Right lobe of liver (tissue), 6 donors: Measurements from ENCODE around the gene NR1I3. TPM values are rescaled to one million over a fixed set of nuclear protein-coding genes. Genes with fewer than 3 reads are reported as not detected.
A peak's percentile ranks its signal among the peaks of the same experiment; 100 is the strongest.

Source experiments
- ATAC-seq, 4 donors: fragments of 200-7000 bp; cut with Tn5 transposase; one replicate each; pipeline ENCODE4 v1.9.1; 2020; ENCODE audit warnings: mild to moderate bottlenecking in 4 of 4, moderate library complexity in 4 of 4
- DNase-seq, 3 donors: peaks; one replicate each; pipeline ENCODE4 v3.0.0-alpha.2; 2020
- H3K27ac ChIP-seq, 3 donors: fragments of 200-600 bp; one replicate each; pipeline ENCODE4 v1.8.0; 2022
- H3K27me3 ChIP-seq, 2 donors: fragments of 200-600 bp; one replicate each; pipeline ENCODE4 v1.8.0; 2022
- H3K36me3 ChIP-seq, 4 donors: fragments of 200-600 bp; sonication (generic) in 1 of 4; one replicate each; pipeline versions ENCODE4 v1.5.1 to v1.8.0; 2017 to 2022; ENCODE audit warnings: control low read depth in 1 of 4
- H3K4me1 ChIP-seq, 4 donors: fragments of 200-600 bp; sonication (generic) in 1 of 4; one replicate each; pipeline versions ENCODE4 v1.5.1 to v1.8.0; 2017 to 2022; ENCODE audit warnings: control low read depth in 1 of 4
- H3K4me3 ChIP-seq, 3 donors: fragments of 200-600 bp; one replicate each; pipeline ENCODE4 v1.8.0; 2022
- H3K9me3 ChIP-seq, 4 donors: fragments of 200-600 bp; sonication (generic) in 1 of 4; one replicate each; pipeline versions ENCODE4 v1.5.1 to v1.8.0; 2017 to 2022; ENCODE audit warnings: control low read depth in 1 of 4
- POLR2A ChIP-seq: fragments of 450-650 bp; IDR thresholded peaks from one replicate; pipeline ENCODE4 v1.6.1; 2017; ENCODE audit warnings: antibody characterized with exemption, mild to moderate bottlenecking
- WGBS: methylation state at CpG from one replicate; pipeline ENCODE4 v1.1.6; 2018; ENCODE audit warnings: low coverage, low lambda C conversion rate; ENCODE audit not compliant: insufficient coverage; ENCODE audit errors: missing lambda C conversion rate; 5-methylcytosine and 5-hydroxymethylcytosine counted together
- intact Hi-C, 2 donors: fragments of 100-400 bp; cut with DNase I; formaldehyde crosslinking; loops; one replicate each; pipeline versions ENCODE4 v1.11.2 to v1.14.1; 2022
- total RNA-seq, 6 experiments: library from RNA; depleted of rRNA in 2 of 6; stranded (reverse); fragments of >200 nt in 2 of 6; fragmentation: NEBNext Ultra II Directional in 3 of 6; extraction: Animal tissue kit (Norgen Biotek cat#: 25700) in 3 of 6; gene quantifications; one replicate each; pipeline versions ENCODE4 v1.1.0 to v1.2.4, GENCODE V29; 2016 to 2023
- TF ChIP-seq, protein P1 (sequence below), 4 donors: fragments of 200-600 bp in 3 of 4; fragments of 450-650 bp in 1 of 4; IDR thresholded peaks; one replicate each; pipeline versions ENCODE4 v1.5.1 to v1.8.0; 2016 to 2022; ENCODE audit warnings: antibody characterized with exemption in 4 of 4, mild to moderate bottlenecking in 2 of 4
- donor health status: DM: no; HTN: yes; CAD: no.
- donor health status: DM: no; HTN: no; CAD: no.
- donor health status: DM: no; HTN: no; CAD: no.
- donor health status: DM: no; HTN: yes; CAD: no.
- donor health status: DM: no; HTN: yes; CAD: no.

NR1I3 gene
- total RNA-seq, 6 experiments from 2014 or later, result 24.1 to 169 (median 85.7) TPM

GRCh38 chr1:161192476-161193465, 45.2 kb downstream of the NR1I3 start:
- DNase-seq (peak; percentile 50 to 78 (median 59)), ATAC-seq (peak; percentile 64 to 71 (median 66))
- no peaks in the 10 kb centered on the region for H3K27me3 ChIP-seq
- peak overlapping the region in 2 of 3 donors; percentile 33 to 55 for H3K27ac ChIP-seq
- no peaks in the 10 kb centered on the region for H3K9me3 ChIP-seq
- H3K4me3 ChIP-seq, result peak overlapping the region in 2 of 3 donors; percentile 15 to 33
- WGBS, result 9% methylated on average over 9 of the region's 15 CpGs
- peaks cover 0 to 19% (median 13%) of the 10 kb centered on the region in 4 donors for H3K4me1 ChIP-seq
- no peaks in the 10 kb centered on the region for H3K36me3 ChIP-seq
- intact Hi-C loops, result loop anchor here (10.0 kb wide), 2 partner anchors 182 to 192 kb away; no protein-coding TSS in a partner anchor
- TF ChIP-seq, protein P1, sequence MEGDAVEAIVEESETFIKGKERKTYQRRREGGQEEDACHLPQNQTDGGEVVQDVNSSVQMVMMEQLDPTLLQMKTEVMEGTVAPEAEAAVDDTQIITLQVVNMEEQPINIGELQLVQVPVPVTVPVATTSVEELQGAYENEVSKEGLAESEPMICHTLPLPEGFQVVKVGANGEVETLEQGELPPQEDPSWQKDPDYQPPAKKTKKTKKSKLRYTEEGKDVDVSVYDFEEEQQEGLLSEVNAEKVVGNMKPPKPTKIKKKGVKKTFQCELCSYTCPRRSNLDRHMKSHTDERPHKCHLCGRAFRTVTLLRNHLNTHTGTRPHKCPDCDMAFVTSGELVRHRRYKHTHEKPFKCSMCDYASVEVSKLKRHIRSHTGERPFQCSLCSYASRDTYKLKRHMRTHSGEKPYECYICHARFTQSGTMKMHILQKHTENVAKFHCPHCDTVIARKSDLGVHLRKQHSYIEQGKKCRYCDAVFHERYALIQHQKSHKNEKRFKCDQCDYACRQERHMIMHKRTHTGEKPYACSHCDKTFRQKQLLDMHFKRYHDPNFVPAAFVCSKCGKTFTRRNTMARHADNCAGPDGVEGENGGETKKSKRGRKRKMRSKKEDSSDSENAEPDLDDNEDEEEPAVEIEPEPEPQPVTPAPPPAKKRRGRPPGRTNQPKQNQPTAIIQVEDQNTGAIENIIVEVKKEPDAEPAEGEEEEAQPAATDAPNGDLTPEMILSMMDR (IDR thresholded peaks at IDR 0.05), result peak; percentile 73 to 95 (median 88)
- no peak for TF ChIP-seq POLR2A

- TF ChIP-seq, protein P1 (IDR thresholded peaks at IDR 0.05), result no peak
- TF ChIP-seq POLR2A, result no peak
- no peak overlapping the region for H3K27ac ChIP-seq
- DNase-seq, result peak in 2 of 3 donors; percentile 13 to 36
- 36% methylated on average over 2 of the region's 8 CpGs for WGBS
- peaks cover 0 to 19% (median 13%) of the 10 kb centered on the region in 4 donors for H3K4me1 ChIP-seq
- no peak overlapping the region for H3K4me3 ChIP-seq
- H3K36me3 ChIP-seq, result no peaks in the 10 kb centered on the region
- no peaks in the 10 kb centered on the region for H3K27me3 ChIP-seq
- ATAC-seq, result no peak
- no peaks in the 10 kb centered on the region for H3K9me3 ChIP-seq
- intact Hi-C loops, result loop anchor here (10.0 kb wide), 2 partner anchors 183 to 193 kb away; no protein-coding TSS in a partner anchor
Measured at GRCh38 chr1:161191971-161192370, 46.0 kb downstream of the NR1I3 start.

- H3K9me3 ChIP-seq, result no peaks in the 10 kb centered on the region
- no peaks in the 10 kb centered on the region for H3K27me3 ChIP-seq
- TF ChIP-seq, protein P1 (IDR thresholded peaks at IDR 0.05), result no peak
- TF ChIP-seq POLR2A, result no peak
- DNase-seq, result peak in 2 of 3 donors; percentile 23 to 49
- no peak for ATAC-seq
- no peak overlapping the region for H3K4me3 ChIP-seq
- WGBS, result 40% methylated on average over 1 of the region's 22 CpGs
- H3K27ac ChIP-seq, result no peak overlapping the region
- H3K4me1 ChIP-seq, result peaks cover 0 to 23% (median 13%) of the 10 kb centered on the region in 4 donors
- no peaks in the 10 kb centered on the region for H3K36me3 ChIP-seq
- intact Hi-C loops, result loop anchor here (10.0 kb wide), 2 partner anchors 184 to 194 kb away; no protein-coding TSS in a partner anchor
Measured at GRCh38 chr1:161190962-161191521, 47.0 kb downstream of the NR1I3 start.

GRCh38 chr1:161189036-161189435, 49.0 kb downstream of the NR1I3 start:
- intact Hi-C loops, result no loop called here
- no peaks in the 10 kb centered on the region for H3K9me3 ChIP-seq

More at GRCh38 chr1:161189036-161189435, 49.0 kb downstream of the NR1I3 start:
- WGBS, result 91% methylated on average over 5 of the region's 5 CpGs
- peaks cover 0 to 23% (median 11%) of the 10 kb centered on the region in 4 donors for H3K4me1 ChIP-seq
- H3K36me3 ChIP-seq, result no peaks in the 10 kb centered on the region
- no peak for TF ChIP-seq POLR2A
- TF ChIP-seq, protein P1 (IDR thresholded peaks at IDR 0.05), result no peak
- no peak for ATAC-seq
- H3K27ac ChIP-seq, result no peak overlapping the region
- H3K27me3 ChIP-seq, result no peaks in the 10 kb centered on the region
- peak in 1 of 3 donors; percentile 7 for DNase-seq
- no peak overlapping the region for H3K4me3 ChIP-seq
